GM18868 (cell line): ENCODE data around the gene KANK2.
"Not testable (repeated sequence)": the region's sequence is repeated elsewhere in the genome, so short reads cannot be mapped to it uniquely, and the experiment has no call there.

Source experiments
- ATAC-seq: cut with Tn5 transposase; IDR thresholded peaks from one replicate; pipeline ENCODE4 v1.9.1; 2021; ENCODE audit warnings: mild to moderate bottlenecking, moderate library complexity; ENCODE audit not compliant: unreplicated experiment

The KANK2 gene

DNA sequence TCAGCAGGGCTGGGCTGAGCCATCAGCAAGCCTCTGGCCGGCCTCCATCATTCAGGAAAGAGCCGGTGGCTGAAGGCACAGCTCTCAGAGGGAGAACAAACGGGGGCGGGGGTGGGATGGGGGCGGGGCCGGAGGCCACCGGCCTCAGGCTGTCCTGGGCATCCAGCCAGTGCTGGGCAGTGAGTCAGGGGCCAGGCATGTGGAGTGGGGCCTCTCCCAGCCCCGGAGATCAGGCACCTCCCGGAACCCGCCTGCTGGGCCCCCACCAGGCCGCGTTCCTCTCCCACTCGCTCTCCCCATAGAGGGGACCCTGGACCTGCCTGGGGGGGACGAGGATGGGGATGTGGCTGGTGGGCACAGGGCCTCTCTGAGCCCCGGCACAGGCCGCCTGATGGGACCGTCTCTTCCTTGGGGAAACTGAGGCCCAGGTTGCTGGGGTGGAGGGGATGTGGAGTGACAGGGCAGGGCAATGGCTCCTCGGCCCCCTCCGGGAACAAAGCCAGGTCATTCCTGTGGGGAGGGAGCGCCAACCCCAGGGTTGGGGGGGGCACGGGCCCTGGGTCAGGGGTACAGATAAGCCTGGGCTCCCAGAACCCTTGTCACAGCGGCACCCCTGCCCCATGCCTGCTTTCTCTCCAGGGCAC lies 54.7 kb downstream of the KANK2 start:
- ATAC-seq, result no peak

- ATAC-seq, result no peak
Observed at GRCh38 chr19:11141937-11142527, 55.3 kb downstream of the KANK2 start.

GRCh38 chr19:11140896-11141295 lies 56.4 kb downstream of the KANK2 start:
- no peak for ATAC-seq

DNA sequence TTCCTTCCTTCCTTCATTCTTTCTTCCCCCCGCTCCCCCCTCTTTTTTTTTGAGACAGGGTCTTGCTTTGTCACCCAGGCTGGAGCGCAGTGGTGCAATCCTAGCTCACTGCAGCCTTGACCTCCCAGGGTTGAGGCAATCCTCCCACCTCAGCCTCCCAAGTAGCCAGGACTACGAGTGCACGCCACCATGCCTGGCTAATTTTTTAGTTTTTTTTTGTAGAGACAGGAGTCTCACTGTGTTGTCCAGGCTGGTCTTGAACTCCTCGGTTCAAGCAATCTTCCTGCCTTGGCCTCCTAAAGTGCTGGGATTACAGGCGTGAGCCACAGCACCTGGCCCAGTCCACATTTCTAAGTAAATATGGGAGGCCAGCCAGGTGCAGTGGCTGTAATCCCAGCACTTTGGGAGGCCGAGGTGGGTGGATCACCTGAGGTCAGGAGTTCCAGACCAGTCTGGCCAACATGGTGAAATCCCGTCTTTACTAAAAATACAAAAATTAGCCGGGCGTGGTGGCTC lies 57.3 kb downstream of the KANK2 start:
- not testable (repeated sequence) for ATAC-seq

GRCh38 chr19:11138601-11139300 lies 58.6 kb downstream of the KANK2 start:
- no peak for ATAC-seq

DNA sequence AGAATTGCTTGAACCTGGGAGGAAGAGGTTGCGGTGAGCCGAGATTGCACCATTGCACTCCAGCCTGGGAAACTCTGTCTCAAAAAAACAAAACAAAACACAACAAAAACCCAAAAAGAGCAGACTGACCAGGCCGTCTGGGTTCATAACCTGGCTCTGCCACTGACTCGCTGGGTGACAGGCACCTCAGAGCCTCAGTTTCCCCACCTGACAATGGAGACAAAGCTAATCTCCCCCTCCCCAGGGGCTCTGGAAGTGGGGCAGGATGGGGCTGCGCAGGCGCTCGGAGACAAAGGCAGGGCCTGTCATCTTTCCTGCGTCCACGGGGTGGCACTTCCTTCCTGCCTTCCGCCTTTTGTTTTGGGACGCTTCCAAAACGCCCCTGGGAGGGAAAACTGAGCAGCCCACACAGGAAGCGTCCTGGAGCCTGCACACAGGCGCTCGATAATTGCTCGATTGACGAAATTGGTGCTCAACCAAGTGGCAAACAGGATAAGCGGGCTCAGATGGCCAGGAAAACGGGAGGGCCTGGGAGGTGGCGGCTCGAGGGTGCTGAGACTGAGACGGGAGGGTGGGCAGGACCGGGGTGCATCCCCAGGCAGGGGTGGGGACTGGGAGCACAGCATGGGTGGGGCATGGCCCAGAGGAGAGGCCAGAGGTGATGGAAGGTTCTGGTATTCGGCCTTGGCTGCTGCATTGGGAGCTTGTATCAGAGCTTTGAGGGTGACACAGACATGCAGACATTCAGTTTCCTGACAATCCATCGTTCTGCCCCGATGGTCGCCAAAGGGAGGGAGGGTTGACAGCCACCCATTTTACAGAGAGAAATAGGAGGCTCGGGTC lies 59.6 kb downstream of the KANK2 start:
- no peak for ATAC-seq

DNA sequence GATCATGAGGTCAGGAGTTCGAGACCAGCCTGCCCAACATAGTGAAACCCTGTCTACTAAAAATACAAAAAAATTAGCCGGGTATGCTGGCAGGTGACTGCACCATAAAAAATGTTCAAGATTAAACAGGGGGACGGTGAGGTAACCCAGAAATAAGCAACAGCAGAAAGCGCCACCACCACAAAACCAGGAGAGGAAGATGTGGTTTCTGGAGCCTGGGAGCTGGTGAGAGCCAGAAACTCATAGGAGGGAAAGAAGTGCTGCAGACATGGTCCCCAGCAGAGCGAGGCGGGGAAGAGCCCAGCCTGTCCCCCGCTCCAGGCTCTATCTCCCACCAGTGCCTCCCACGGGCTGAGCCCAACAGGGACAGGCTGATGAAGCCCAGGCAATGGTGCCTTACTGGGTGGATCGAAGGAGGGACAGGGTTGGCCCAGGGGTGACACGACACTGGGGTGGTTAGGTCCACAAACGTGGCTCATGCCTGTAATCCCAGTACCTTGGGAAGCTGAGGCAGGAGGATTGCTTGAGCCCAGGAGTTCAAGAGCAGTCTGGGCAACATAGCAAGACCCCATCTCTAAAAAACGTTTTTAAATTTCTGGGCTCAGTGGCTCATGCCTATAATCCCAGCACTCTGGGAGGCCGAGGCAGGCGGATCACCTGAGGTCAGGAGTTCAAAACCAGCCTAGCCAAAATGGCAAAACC lies 60.8 kb downstream of the KANK2 start:
- ATAC-seq, result no peak

DNA sequence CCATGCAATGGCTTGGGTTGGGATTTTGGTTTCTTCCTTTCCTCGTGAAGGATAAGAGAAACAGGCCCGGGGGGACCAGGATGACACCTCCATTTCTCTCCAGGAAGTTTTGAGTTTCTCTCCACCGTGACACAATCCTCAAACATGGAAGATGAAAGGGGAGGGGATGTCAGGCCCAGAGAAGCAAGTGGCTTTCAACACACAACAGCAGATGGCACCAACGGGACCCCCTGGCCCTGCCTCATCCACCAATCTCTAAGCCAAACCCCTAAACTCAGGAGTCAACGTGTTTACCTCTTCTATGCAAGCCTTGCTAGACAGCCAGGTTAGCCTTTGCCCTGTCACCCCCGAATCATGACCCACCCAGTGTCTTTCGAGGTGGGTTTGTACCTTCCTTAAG lies 65.9 kb downstream of the KANK2 start:
- no peak for ATAC-seq

DNA sequence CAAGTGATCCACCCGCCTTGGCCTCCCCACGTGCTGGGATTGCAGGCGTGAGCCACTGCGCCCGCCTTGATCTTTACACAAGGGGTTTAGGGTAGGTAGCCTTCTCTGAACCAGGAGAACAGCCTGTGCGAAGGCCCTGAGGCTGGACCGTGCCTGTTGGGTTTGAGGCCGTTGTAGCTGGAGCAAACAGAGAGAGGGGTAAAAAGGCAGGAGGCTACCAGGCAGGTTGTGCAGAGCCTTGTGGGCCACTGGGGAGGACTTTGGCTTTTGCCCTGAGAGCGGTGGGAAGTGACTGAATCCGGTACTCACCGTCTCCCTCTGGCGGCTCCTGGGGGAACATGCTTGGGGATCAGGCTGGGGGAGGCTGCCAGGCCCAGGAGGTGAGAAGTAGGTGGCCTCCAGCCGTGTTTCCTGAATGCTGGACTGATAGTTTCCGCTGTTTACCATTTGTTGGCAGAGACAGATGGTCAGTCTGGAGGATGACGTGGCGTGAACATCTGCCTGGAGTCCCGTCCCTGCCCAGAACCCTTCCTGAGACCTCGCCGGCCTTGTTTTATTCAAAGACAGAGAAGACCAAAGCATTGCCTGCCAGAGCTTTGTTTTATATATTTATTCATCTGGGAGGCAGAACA lies 66.4 kb downstream of the KANK2 start:
- ATAC-seq, result no peak

DNA sequence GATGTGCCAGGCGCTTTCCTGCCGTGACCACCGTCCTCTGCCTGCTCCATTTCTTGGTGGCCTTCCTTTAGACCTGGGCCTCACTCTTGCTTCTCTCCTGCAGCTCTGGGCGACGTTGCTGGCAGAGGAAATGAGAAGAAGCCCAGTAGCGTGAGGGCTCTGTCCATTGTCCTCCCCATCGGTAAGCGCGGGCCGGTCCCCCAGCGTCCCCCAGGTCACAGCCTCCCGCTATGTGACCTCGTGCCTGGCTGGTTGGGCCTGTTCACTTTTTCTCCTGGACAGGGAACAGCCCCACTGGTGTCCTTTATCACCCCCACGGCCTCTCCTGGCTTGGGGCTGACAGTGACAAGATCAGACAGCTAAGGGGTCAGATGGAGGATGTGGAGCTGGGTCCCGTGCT lies 69.4 kb downstream of the KANK2 start:
- no peak for ATAC-seq

DNA sequence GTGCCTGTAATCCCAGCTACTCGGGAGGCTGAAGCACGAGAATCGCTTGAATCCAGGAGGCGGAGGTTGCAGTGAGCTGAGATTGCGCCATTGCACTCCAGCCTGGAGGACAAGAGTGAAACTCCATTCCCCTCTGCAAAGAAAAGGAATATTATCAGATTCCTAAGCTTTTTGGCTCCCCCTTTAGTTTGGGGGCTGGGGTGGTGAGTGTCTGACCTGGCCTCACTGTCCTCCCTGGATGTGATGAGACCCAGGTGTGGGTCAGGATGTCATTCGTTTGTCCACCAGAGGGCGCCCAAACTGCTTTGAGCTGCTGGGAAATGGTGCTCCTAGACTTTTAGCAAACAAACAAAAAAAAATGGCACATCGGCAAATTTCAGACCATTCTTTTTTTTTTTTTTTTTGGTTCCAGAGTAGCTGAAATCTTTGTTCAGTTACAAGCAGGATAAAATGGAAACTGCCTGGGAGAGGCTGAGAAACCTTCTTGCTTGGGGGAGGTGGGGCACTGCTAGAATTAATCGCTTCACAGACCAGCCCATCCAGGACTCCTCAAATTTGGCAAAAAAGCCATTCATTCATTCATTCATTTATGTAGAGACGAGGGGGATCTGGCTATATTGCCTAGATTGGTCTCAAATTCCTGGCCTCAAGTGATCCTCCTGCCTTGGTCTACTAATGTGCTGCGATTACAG lies 71.2 kb downstream of the KANK2 start:
- no peak for ATAC-seq

GRCh38 chr19:11124157-11124556 lies 73.2 kb downstream of the KANK2 start:
- ATAC-seq, result not testable (repeated sequence)

GRCh38 chr19:11123114-11123513 lies 74.2 kb downstream of the KANK2 start:
- ATAC-seq, result no peak

DNA sequence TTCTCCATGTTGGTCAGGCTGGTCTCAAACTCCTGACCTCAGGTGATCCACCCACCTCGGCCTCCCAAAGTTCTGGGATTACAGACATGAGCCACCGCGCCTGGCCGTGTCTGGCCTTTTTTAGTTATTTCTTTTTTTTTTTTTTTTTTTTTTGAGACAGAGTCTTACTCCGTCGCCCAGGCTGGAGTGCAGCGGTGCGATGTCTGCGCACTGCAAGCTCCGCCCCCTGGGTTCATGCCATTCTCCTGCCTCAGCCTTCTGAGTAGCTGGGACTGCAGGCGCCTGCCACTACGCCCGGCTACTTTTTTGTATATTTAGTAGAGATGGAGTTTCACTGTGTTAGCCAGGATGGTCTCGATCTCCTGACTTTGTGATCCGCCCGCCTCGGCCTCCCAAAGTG lies 75.4 kb downstream of the KANK2 start:
- not testable (repeated sequence) for ATAC-seq

- ATAC-seq, result no peak
Observed at GRCh38 chr19:11116507-11116906, 80.8 kb downstream of the KANK2 start.

GRCh38 chr19:11115895-11116446 lies 81.4 kb downstream of the KANK2 start:
- ATAC-seq, result no peak

DNA sequence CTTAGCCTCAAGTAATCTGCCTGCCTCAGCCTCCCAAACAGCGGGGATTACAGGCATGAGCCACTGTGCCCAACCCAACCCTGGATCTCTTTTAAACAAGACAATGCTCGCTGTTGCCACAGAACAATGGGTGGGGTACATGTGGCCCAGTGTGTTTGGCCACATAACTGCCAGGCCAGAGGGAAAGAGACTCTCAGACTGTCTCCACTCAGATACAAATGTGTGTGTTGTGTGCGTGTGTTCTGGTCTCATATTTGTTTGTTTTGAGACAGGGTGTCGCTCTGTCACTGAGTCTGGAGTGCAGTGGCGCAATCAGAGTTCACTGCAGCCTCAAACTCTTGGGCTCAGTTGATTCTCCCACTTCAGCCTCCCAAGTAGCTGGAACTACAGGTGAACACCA lies 82.3 kb downstream of the KANK2 start:
- no peak for ATAC-seq
